SU-DHL-6 (cell line): Measurements from ENCODE around the gene TOMM22.

Source experiments
- H2AFZ ChIP-seq: fragments of 200-600 bp; sonication (generic); 2 replicates; pipeline ENCODE4 v1.6.1; 2014; ENCODE audit warnings: low read depth, mild to moderate bottlenecking, moderate library complexity, mixed read lengths, antibody characterized with exemption, low read length; ENCODE audit not compliant: severe bottlenecking
- H3F3A ChIP-seq: fragments of 200-600 bp; shearing (Covaris generic); 2 replicates; pipeline ENCODE4 v1.6.0; 2016; ENCODE audit warnings: antibody characterized with exemption, mild to moderate bottlenecking; ENCODE audit not compliant: insufficient read depth
- H3K27ac ChIP-seq: fragments of 200-600 bp; sonication (generic); 2 replicates; pipeline ENCODE4 v1.5.1; 2016; ENCODE audit warnings: low read depth, mild to moderate bottlenecking, low read length, moderate library complexity, mixed read lengths
- H3K27me3 ChIP-seq: fragments of 200-600 bp; sonication (generic), shearing (Covaris generic); 2 replicates; pipeline ENCODE4 v1.6.0; 2014; ENCODE audit warnings: mild to moderate bottlenecking, low read length
- H3K36me3 ChIP-seq: fragments of 200-600 bp; sonication (generic); 2 replicates; pipeline ENCODE4 v1.6.1; 2014; ENCODE audit warnings: mild to moderate bottlenecking, low read length, mixed read lengths
- H3K4me2 ChIP-seq: fragments of 300-600, 200-600 bp; shearing (Covaris generic), sonication (generic); 2 replicates; pipeline ENCODE4 v1.6.0; 2014; ENCODE audit warnings: low read length, low read depth, mild to moderate bottlenecking; ENCODE audit not compliant: poor library complexity, severe bottlenecking
- H3K4me3 ChIP-seq: fragments of 200-600 bp; sonication (generic); 2 replicates; pipeline ENCODE4 v1.5.1; 2014; ENCODE audit warnings: antibody characterized with exemption, low read length, mild to moderate bottlenecking, mixed read lengths; ENCODE audit not compliant: insufficient read depth, poor library complexity, severe bottlenecking
- H3K79me2 ChIP-seq: fragments of 200-600 bp; sonication (generic); 2 replicates; pipeline ENCODE4 v1.6.1; 2014; ENCODE audit warnings: mild to moderate bottlenecking, low read length, moderate library complexity; ENCODE audit not compliant: insufficient read depth
- H3K9ac ChIP-seq: fragments of 200-600 bp; sonication (generic); 2 replicates; pipeline ENCODE4 v1.7.0; 2014; ENCODE audit warnings: mild to moderate bottlenecking, low read length
- H3K9me2 ChIP-seq: fragments of 200-600 bp; sonication (generic); replicated peaks from 2 replicates; pipeline ENCODE4 v1.6.1; 2014; ENCODE audit warnings: low read length; ENCODE audit not compliant: insufficient read depth
- H3K9me3 ChIP-seq: fragments of 200-600 bp; sonication (generic); 2 replicates; pipeline ENCODE4 v1.6.1; 2014; ENCODE audit warnings: low read length, mixed read lengths; ENCODE audit not compliant: insufficient read depth
- H4K20me1 ChIP-seq: fragments of 200-600 bp; sonication (generic); 2 replicates; pipeline ENCODE4 v1.6.1; 2014; ENCODE audit warnings: low read depth, mild to moderate bottlenecking, antibody characterized with exemption, low read length, moderate library complexity, mixed read lengths
- CTCF ChIP-seq: fragments of 200-600 bp; sonication (generic); IDR thresholded peaks from one replicate; pipeline ENCODE4 v1.5.1; 2017; ENCODE audit warnings: antibody characterized with exemption, mild to moderate bottlenecking, low read length, moderate library complexity; ENCODE audit not compliant: insufficient read depth, poor library complexity, severe bottlenecking
- EZH2phosphoT487 ChIP-seq: fragments of 200-600 bp; sonication (generic), shearing (Covaris generic); conservative IDR thresholded peaks from 2 replicates; pipeline ENCODE4 v1.6.1; 2018; ENCODE audit warnings: mild to moderate bottlenecking, antibody characterized with exemption, low read length, moderate library complexity, mixed read lengths

TOMM22 gene

GRCh38 chr22:38715852-38716251 is 34.1 kb downstream of the TOMM22 start:
- Histone ChIP-seq H3K27ac (no peak overlapping the region), H3K9ac (no peak overlapping the region), H3K9me2 (no peaks in the 10 kb centered on the region), H2AFZ (no peak overlapping the region), H3K36me3 (no peaks in the 10 kb centered on the region), H3K79me2 (peaks cover 54% of the 10 kb centered on the region), H3F3A (no peaks in the 10 kb centered on the region), H3K9me3 (no peaks in the 10 kb centered on the region), H3K4me3 (no peak overlapping the region), H3K27me3 (no peaks in the 10 kb centered on the region), H4K20me1 (peaks cover 9% of the 10 kb centered on the region; the same call in 1 of the 2 replicates), H3K4me2 (no peak overlapping the region)
- no peak for TF ChIP-seq CTCF
- no peak for TF ChIP-seq EZH2phosphoT487

GRCh38 chr22:38716271-38716670 is 34.5 kb downstream of the TOMM22 start:
- no peak for TF ChIP-seq EZH2phosphoT487
- TF ChIP-seq CTCF, result no peak
- no peaks in the 10 kb centered on the region for H3K36me3 ChIP-seq
- no peak overlapping the region for H3K9ac ChIP-seq
- H4K20me1 ChIP-seq, result peaks cover 9% of the 10 kb centered on the region; the same call in 1 of the 2 replicates
- H3K27me3 ChIP-seq, result no peaks in the 10 kb centered on the region
- H3F3A ChIP-seq, result no peaks in the 10 kb centered on the region
- no peaks in the 10 kb centered on the region for H3K9me2 ChIP-seq
- H3K4me2 ChIP-seq, result no peak overlapping the region
- H3K79me2 ChIP-seq, result peaks cover 50% of the 10 kb centered on the region
- H2AFZ ChIP-seq, result no peak overlapping the region
- no peak overlapping the region for H3K27ac ChIP-seq
- H3K4me3 ChIP-seq, result no peak overlapping the region
- no peaks in the 10 kb centered on the region for H3K9me3 ChIP-seq

- no peak overlapping the region for H3K9ac ChIP-seq
- no peaks in the 10 kb centered on the region for H3K9me2 ChIP-seq
- TF ChIP-seq EZH2phosphoT487 (no peak), CTCF (no peak)
- H3K27me3 ChIP-seq, result no peaks in the 10 kb centered on the region
- peaks cover 9% of the 10 kb centered on the region; the same call in 1 of the 2 replicates for H4K20me1 ChIP-seq
- no peaks in the 10 kb centered on the region for H3K36me3 ChIP-seq
- H3K9me3 ChIP-seq, result no peaks in the 10 kb centered on the region
- H3K4me2 ChIP-seq, result no peak overlapping the region
- no peaks in the 10 kb centered on the region for H3F3A ChIP-seq
- no peak overlapping the region for H2AFZ ChIP-seq
- H3K79me2 ChIP-seq, result peaks cover 44% of the 10 kb centered on the region
- H3K27ac ChIP-seq, result no peak overlapping the region
- no peak overlapping the region for H3K4me3 ChIP-seq
These were observed 35.1 kb downstream of the TOMM22 start for GRCh38 chr22:38716826-38717225.
